WTC11 (cell line): ENCODE data around the gene IFNAR2. TPM values are rescaled to one million over a fixed set of nuclear protein-coding genes. Genes with fewer than 3 reads are reported as not detected.

Experiments used
- ATAC-seq: fragments of 200-7000 bp; cut with Tn5 transposase; 2 replicates; pipeline ENCODE4 v1.10.0; 2021; ENCODE audit warnings: mild to moderate bottlenecking, moderate library complexity
- CTCF ChIA-PET: fragments of 300-600 bp; sonication (Branson Sonifier 250); formaldehyde crosslinking; loops from one replicate; lab custom pipeline; 2021; ENCODE audit warnings: antibody characterized with exemption; lab: Charles Lee
- POLR2A ChIA-PET: fragments of 350-600 bp; sonication (Branson Sonifier 250); formaldehyde crosslinking; loops from one replicate; lab custom pipeline; 2021; ENCODE audit warnings: antibody characterized with exemption; lab: Charles Lee
- DNase-seq: peaks from one replicate; pipeline ENCODE4 v3.0.0; 2021; ENCODE audit warnings: low spot score
- H3K27ac Mint-ChIP-seq: 2 replicates; pipeline ENCODE4 v1.8.0; 2021; ENCODE audit warnings: mixed read lengths
- H3K27me3 Mint-ChIP-seq: 2 replicates; pipeline ENCODE4 v1.8.0; 2021; ENCODE audit warnings: low read depth, mild to moderate bottlenecking, moderate library complexity, mixed read lengths
- H3K36me3 Mint-ChIP-seq: 2 replicates; pipeline ENCODE4 v1.8.0; 2021; ENCODE audit warnings: mixed read lengths
- H3K4me1 Mint-ChIP-seq: 2 replicates; pipeline ENCODE4 v1.8.0; 2022; ENCODE audit warnings: mixed read lengths
- H3K4me3 Mint-ChIP-seq: 2 replicates; pipeline ENCODE4 v1.8.0; 2021; ENCODE audit warnings: mild to moderate bottlenecking, moderate library complexity, mixed read lengths
- H3K9me3 Mint-ChIP-seq: 2 replicates; pipeline ENCODE4 v1.8.0; 2021; ENCODE audit warnings: mixed read lengths
- AR ChIP-seq: fragments of 250-450 bp; sonication (Bioruptor Pico); IDR thresholded peaks from 2 replicates; pipeline ENCODE4 v1.9.0; 2021; ENCODE audit warnings: mild to moderate bottlenecking
- ATF3 ChIP-seq: sonication (generic); formaldehyde crosslinking; conservative IDR thresholded peaks from 2 replicates; pipeline ENCODE4 v1.8.1; 2022; ENCODE audit warnings: mild to moderate bottlenecking, missing genetic modification reagents
- E2F1 ChIP-seq: sonication (generic); formaldehyde crosslinking; IDR thresholded peaks from 2 replicates; pipeline ENCODE4 v1.8.0; 2022; ENCODE audit warnings: mild to moderate bottlenecking, missing genetic modification reagents
- ELF4 ChIP-seq: sonication (generic); formaldehyde crosslinking; IDR thresholded peaks from 2 replicates; pipeline ENCODE4 v1.8.1; 2022; ENCODE audit warnings: low read depth, mild to moderate bottlenecking, moderate library complexity, missing genetic modification reagents
- ETV6 ChIP-seq: sonication (generic); formaldehyde crosslinking; IDR thresholded peaks from 2 replicates; pipeline ENCODE4 v1.8.1; 2022; ENCODE audit warnings: mild to moderate bottlenecking, missing genetic modification reagents
- FOXP4 ChIP-seq: sonication (generic); formaldehyde crosslinking; IDR thresholded peaks from 2 replicates; pipeline ENCODE4 v1.8.0; 2022; ENCODE audit warnings: mild to moderate bottlenecking, missing genetic modification reagents
- HMGA2 ChIP-seq: fragments of 250-450 bp; sonication (Bioruptor Pico); IDR thresholded peaks from 2 replicates; pipeline ENCODE4 v1.4.0; 2021; ENCODE audit warnings: mild to moderate bottlenecking, moderate library complexity
- IRF2 ChIP-seq: sonication (generic); formaldehyde crosslinking; IDR thresholded peaks from 2 replicates; pipeline ENCODE4 v1.8.0; 2022; ENCODE audit warnings: low read depth, missing genetic modification reagents, borderline replicate concordance
- MAX ChIP-seq: sonication (generic); formaldehyde crosslinking; IDR thresholded peaks from 2 replicates; pipeline ENCODE4 v1.8.0; 2022; ENCODE audit warnings: mild to moderate bottlenecking, missing genetic modification reagents
- MLX ChIP-seq: sonication (generic); formaldehyde crosslinking; IDR thresholded peaks from 2 replicates; pipeline ENCODE4 v1.8.1; 2023; ENCODE audit warnings: mild to moderate bottlenecking, missing genetic modification reagents, moderate library complexity
- MXD4 ChIP-seq: fragments of 250-450 bp; sonication (Bioruptor Pico); IDR thresholded peaks from 2 replicates; pipeline ENCODE4 v1.8.0; 2021; ENCODE audit warnings: mild to moderate bottlenecking, moderate library complexity, borderline replicate concordance
- NFE2L1 ChIP-seq: sonication (generic); formaldehyde crosslinking; IDR thresholded peaks from 2 replicates; pipeline ENCODE4 v1.8.1; 2023; ENCODE audit warnings: missing genetic modification reagents
- PREB ChIP-seq: sonication (generic); formaldehyde crosslinking; IDR thresholded peaks from 2 replicates; pipeline ENCODE4 v1.8.1; 2022; ENCODE audit warnings: mild to moderate bottlenecking, missing genetic modification reagents, moderate library complexity, borderline replicate concordance
- RORB ChIP-seq: fragments of 250-450 bp; sonication (Bioruptor Pico); IDR thresholded peaks from 2 replicates; pipeline ENCODE4 v1.9.0; 2021; ENCODE audit warnings: mild to moderate bottlenecking
- SMAD4 ChIP-seq: sonication (generic); formaldehyde crosslinking; IDR thresholded peaks from 2 replicates; pipeline ENCODE4 v1.8.0; 2022; ENCODE audit warnings: mild to moderate bottlenecking, missing genetic modification reagents
- SP1 ChIP-seq: sonication (generic); formaldehyde crosslinking; conservative IDR thresholded peaks from 2 replicates; pipeline ENCODE4 v1.8.1; 2022; ENCODE audit warnings: missing genetic modification reagents
- TEAD4 ChIP-seq: sonication (generic); formaldehyde crosslinking; IDR thresholded peaks from 2 replicates; pipeline ENCODE4 v1.8.0; 2022; ENCODE audit warnings: mild to moderate bottlenecking, missing genetic modification reagents
- USF1 ChIP-seq: sonication (generic); formaldehyde crosslinking; IDR thresholded peaks from 2 replicates; pipeline ENCODE4 v1.8.0; 2022; ENCODE audit warnings: mild to moderate bottlenecking, missing genetic modification reagents
- ZNF138 ChIP-seq: sonication (generic); formaldehyde crosslinking; conservative IDR thresholded peaks from 2 replicates; pipeline ENCODE4 v1.8.1; 2022; ENCODE audit warnings: mild to moderate bottlenecking, moderate library complexity, missing genetic modification reagents
- ZNF416 ChIP-seq: fragments of 250-450 bp; sonication (Bioruptor Pico); IDR thresholded peaks from 2 replicates; pipeline ENCODE4 v1.9.0; 2021; ENCODE audit warnings: mild to moderate bottlenecking, inconsistent platforms
- ZNF425 ChIP-seq: fragments of 250-450 bp; sonication (Bioruptor Pico); conservative IDR thresholded peaks from 2 replicates; pipeline ENCODE4 v1.9.0; 2021; ENCODE audit warnings: mild to moderate bottlenecking
- total RNA-seq: library from RNA; stranded (reverse); gene quantifications from 3 replicates; pipeline ENCODE4 v1.2.3, GENCODE V29; 2021

The IFNAR2 gene
- total RNA-seq, 1 experiment from 2014 or later: 13.3 TPM

GRCh38 chr21:33245289-33245918, 15.7 kb downstream of the IFNAR2 start:
- DNase-seq: no peak
- no peak overlapping the region for H3K4me3 Mint-ChIP-seq
- CTCF ChIA-PET: interaction anchor here (0.7 kb wide), 1 partner anchor 217 kb away, joined by 3 read pairs; no protein-coding TSS in a partner anchor
- no peaks in the 10 kb centered on the region for H3K27me3 Mint-ChIP-seq
- H3K4me1 Mint-ChIP-seq: no peaks in the 10 kb centered on the region
- no peak overlapping the region for H3K27ac Mint-ChIP-seq
- peaks cover 7% of the 10 kb centered on the region for H3K9me3 Mint-ChIP-seq
- H3K36me3 Mint-ChIP-seq: peaks cover 56% of the 10 kb centered on the region
- POLR2A ChIA-PET: no interaction called here
- TF ChIP-seq ETV6 (no peak), ELF4 (CRISPR knock-in tag) (no peak), SMAD4 (CRISPR knock-in tag) (no peak), USF1 (CRISPR knock-in tag) (no peak), NFE2L1 (no peak), MLX (CRISPR knock-in tag) (no peak), TEAD4 (CRISPR knock-in tag) (no peak), ZNF416 (CRISPR knock-in tag) (no peak), E2F1 (no peak)
- ATAC-seq: no peak

- DNase-seq (no peak), ATAC-seq (no peak)
- peaks cover 7% of the 10 kb centered on the region for H3K9me3 Mint-ChIP-seq
- TF ChIP-seq ZNF138 (CRISPR knock-in tag) (no peak), IRF2 (CRISPR knock-in tag) (no peak), FOXP4 (CRISPR knock-in tag) (no peak), RORB (CRISPR knock-in tag) (no peak), SP1 (CRISPR knock-in tag) (no peak), ZNF425 (no peak), MXD4 (CRISPR knock-in tag) (no peak), MAX (no peak), AR (CRISPR knock-in tag) (no peak), HMGA2 (CRISPR knock-in tag) (no peak), ZNF416 (CRISPR knock-in tag) (no peak), PREB (CRISPR knock-in tag) (no peak), ATF3 (CRISPR knock-in tag) (no peak), TEAD4 (CRISPR knock-in tag) (no peak)
- H3K4me1 Mint-ChIP-seq: no peaks in the 10 kb centered on the region
- H3K27ac Mint-ChIP-seq: no peak overlapping the region
- ChIA-PET POLR2A (no interaction called here), CTCF (no interaction called here)
- H3K36me3 Mint-ChIP-seq: peaks cover 65% of the 10 kb centered on the region
- no peaks in the 10 kb centered on the region for H3K27me3 Mint-ChIP-seq
- H3K4me3 Mint-ChIP-seq: no peak overlapping the region
These were observed 16.8 kb downstream of the IFNAR2 start for GRCh38 chr21:33246506-33246905.
